Measurements from ENCODE around the gene MED22.
"Not testable (repeated sequence)": the region's sequence is repeated elsewhere in the genome, so short reads cannot be mapped to it uniquely, and the experiment has no call there.

The MED22 gene

GRCh38 chr9:133377721-133378216, 29.8 kb upstream of the MED22 start:
- DNase-seq: no peak

- DNase-seq: not testable (repeated sequence)
These were observed 29.3 kb upstream of the MED22 start for GRCh38 chr9:133377280-133377679.

DNA sequence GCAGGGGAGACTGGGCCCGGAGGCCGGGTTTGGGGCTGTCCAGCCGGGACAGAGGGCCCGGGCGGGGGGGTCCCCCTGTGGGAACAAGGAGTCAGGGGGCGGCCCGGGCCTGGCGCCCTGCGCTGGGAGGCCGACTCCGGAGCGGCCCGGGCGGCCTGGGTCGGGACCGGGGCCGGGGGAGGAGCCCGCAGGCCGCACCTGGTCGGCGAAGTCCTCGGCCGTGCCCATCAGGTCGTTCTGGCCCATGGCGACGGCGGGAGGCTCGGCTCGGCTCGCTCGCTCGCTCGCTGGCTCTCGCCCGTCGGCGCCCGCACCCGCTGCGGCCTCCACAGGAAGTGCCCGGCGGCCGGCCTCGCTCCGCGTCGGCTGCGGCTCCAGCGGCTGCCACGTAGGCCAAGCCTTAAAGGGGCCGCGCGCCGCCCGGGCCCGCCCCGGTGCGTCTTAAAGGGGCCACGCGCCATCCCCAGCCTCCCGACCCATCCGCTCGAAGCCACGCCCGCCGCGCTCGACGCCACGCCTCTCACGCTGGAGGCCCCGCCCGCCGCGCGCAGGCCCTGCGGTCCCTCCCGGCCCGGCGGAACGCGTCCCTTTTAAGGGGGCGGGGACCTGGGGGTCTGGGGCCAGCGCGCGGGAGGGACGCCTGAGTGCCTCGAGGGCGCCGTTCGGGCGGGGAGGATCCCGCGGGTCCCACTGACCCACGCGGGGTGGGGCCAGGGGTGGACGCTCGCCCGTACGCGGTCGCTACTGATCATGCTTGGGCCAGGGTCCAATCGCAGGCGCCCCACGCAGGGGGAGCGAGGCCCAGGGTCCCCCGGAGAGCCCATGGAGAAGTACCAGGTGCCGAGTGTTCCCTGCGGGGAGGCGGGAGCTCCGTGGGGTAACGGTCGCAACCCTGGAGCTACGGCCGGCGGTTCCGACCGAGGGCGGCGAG, 28.1 kb upstream of the MED22 start, which contains the start of the genes STKLD1 and SURF4:
STKLD1 (plus strand) TSS at position 643 of the 931 bp plus-strand sequence; CDS start at position 751, 108 bp downstream.
SURF4 (minus strand) TSS at position 337 of the 931 bp plus-strand sequence; CDS start at position 246, 91 bp downstream.
- DNase-seq: peak; percentile 94

GRCh38 chr9:133375116-133375723, 27.3 kb upstream of the MED22 start:
- peak; percentile 72 for DNase-seq

DNA sequence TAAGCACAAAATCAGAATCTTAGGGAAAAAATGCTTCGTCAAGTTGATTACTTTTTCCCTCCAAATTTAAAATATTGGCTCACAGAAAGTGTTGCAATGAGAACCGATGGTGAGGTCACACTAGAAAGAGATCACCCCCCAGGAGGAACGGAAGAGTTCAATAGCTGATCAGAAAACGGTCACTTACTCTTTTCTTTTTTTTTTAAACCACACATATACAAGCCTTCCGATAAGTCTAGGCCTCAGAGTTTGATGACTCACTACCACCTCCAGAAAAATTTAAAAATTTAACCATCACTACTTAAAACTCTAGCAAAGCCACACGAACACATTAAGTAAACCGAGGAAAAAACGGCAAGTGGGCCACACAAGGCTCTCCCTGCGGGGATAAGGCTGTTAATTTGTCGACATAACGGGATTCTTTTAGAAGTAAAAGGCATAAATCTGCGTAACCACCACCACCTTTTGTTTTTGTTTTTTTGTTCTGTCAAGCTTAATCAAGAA, 26.7 kb upstream of the MED22 start:
- DNase-seq: no peak

DNA sequence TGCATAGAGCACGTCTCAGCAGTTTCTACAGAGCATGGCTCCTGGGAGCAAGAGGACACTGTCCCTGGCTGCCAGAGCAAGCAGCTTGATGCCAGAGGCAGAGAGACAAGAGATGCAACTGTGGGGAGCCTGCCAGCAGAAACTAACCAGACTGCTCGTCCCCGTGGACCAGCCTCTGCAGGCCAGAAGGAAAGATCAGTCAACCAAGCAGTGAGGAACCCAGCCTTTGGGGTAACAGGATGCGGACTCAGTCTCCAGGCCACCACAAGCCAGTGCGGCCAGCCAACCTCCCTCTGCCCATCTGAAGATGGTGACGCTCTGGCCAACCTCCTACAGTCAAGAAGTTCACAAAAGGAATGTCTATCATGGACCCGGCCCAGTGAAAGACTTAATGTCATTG, 24.2 kb upstream of the MED22 start:
- no peak for DNase-seq

- no peak for DNase-seq
These were observed 23.4 kb upstream of the MED22 start for GRCh38 chr9:133371261-133371711.

DNA sequence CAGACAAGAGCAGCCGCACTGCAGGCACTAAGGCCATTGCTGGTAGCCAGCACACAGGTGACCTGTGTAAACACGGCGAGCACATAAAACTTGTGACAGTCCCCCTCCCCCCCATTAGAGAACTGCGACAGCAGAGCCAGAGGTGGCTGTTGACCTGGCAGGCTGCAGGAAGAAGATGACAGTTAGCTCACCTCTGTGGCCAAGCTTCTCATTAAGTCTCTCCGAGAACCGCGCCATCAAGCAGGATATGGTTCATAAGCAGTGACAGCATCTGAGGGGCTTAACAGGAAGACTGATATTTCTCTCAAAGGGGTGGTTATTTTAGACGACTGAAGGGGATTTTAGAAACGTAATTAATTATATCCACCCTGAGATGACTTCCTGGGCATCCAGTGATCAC, 22.8 kb upstream of the MED22 start:
- DNase-seq: no peak

GRCh38 chr9:133369933-133370332, 22.0 kb upstream of the MED22 start:
- no peak for DNase-seq

GRCh38 chr9:133369422-133369821, 21.5 kb upstream of the MED22 start:
- DNase-seq: no peak

- DNase-seq: no peak
These were observed 20.4 kb upstream of the MED22 start for GRCh38 chr9:133368249-133368881.

DNA sequence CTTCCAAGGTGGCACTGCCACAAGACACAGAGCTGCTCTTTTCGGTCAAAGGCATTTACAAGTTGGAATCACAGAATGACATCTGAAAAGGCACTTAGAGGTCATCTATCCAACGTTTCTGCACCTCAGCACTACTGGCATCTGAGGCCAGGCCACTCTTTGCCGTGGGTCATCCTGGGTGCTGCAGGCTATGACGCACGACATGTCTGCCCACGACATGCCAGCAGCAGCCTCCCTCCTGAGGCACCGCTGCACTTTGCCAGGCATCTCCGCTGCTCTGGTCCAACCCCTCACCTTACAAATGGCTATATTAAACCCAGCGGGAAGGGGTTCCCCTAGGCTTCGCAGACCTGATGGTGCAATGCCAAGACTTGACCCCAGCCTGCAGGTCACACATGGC, 19.8 kb upstream of the MED22 start:
- no peak for DNase-seq

DNA sequence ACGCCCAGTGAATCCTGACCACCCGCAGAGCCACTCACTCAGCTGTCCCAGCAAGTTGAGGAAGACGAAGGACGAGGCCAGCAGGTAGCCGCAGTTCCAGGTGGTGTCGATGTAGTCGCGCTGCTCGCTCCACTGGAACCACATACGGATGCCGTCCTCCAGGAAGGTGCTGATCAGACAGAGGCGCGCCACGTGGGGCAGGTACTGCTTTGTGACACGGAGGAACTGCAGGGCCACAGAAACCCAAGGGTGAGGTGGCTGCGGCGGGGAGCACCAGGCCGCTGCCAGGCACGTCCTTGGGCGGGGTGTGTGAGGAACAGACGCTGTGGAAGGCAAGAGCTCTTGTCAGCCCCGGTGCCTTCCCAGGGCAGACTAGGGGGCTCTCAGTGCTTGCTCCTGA, 19.3 kb upstream of the MED22 start:
- no peak for DNase-seq

GRCh38 chr9:133366435-133366834, 18.5 kb upstream of the MED22 start:
- no peak for DNase-seq

GRCh38 chr9:133362359-133363044, 14.6 kb upstream of the MED22 start:
- DNase-seq: no peak

DNA sequence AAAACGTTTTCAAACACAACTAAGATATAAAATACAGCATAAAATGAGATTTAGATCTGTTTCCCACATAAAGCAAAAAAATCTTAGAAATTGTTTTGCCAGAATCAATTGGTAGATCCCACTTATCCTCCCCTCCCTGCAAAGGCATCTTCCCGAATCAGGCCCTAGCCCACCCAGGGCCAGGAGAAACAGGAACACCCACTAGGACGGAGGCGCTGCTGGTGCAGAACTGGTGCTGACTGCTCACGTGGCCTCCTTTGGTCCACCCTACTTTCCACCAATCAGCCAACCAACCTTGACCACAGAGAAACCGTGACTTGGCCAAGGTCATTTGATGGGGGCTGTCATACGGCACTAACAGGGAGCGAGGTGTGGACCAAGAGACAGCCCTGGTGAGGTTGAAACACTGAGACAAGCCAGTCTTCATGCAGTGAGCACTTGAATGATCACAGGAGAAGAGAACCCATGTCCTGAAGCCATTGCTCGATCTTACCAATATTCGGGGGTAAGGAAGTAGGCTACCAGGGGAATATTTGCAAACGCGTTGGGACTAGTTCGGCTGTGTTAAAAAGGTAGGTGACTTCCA, 13.7 kb upstream of the MED22 start:
- DNase-seq: no peak

- no peak for DNase-seq
These were observed 12.8 kb upstream of the MED22 start for GRCh38 chr9:133360400-133361393.

GRCh38 chr9:133359399-133360175, 11.7 kb upstream of the MED22 start:
- no peak for DNase-seq

DNA sequence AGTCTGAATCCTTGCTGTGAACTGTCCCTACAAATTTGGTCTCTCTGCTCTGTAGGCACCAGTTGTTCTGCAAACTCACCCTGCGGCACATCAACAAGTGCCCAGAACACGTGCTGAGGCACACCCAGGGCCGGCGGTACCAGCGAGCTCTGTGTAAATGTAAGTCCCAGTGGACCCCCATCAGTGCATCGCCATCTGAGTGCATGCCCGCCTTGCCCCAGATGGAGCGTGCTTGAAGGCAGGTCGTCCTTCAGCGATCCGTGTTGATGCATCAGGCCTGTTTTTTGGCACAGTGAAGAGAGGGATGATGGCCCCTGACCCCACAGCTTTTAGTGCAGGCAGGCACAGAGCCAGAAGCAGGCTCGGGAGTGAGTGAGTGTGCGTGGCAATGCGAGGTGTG, 9.7 kb upstream of the MED22 start:
- no peak for DNase-seq
